ENCODE data around the gene MAPK6.

DNA sequence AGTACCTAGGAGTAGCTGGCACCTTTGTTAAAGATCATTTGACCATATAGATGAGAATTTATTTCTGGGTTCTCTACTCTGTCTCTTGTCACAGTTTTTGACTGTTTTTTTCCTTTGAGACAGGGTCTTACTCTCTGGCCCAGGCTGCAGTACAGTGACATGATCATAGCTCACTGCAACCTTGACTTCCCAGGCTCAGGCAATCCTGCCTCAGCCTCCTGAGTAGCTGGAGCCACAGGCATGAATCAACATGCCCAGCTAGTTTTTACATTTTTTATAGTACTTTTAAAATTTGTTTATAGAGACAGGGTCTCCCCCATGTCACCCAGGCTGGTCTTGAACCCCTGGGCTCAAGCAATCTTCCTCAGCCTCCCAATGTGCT is 48.5 kb downstream of the MAPK6 start:
- TF ChIP-seq SIN3B (IDR thresholded peaks at IDR 0.05; ENCODE audit: low read depth) (no peak), MTA3 (IDR thresholded peaks at IDR 0.05; ENCODE audit: borderline replicate concordance) (no peak), GABPA (tag; conservative IDR thresholded peaks at IDR 0.05; ENCODE audit: low read depth) (no peak), POLR2AphosphoS5 (IDR thresholded peaks at IDR 0.05; ENCODE audit: control insufficient read depth, insufficient read depth, low read depth, low read length) (no peak), NFYB (IDR thresholded peaks at IDR 0.05; ENCODE audit: extremely low read depth, insufficient read length) (no peak)
- TF ChIP-seq, protein P1, sequence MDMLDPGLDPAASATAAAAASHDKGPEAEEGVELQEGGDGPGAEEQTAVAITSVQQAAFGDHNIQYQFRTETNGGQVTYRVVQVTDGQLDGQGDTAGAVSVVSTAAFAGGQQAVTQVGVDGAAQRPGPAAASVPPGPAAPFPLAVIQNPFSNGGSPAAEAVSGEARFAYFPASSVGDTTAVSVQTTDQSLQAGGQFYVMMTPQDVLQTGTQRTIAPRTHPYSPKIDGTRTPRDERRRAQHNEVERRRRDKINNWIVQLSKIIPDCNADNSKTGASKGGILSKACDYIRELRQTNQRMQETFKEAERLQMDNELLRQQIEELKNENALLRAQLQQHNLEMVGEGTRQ (CRISPR knock-in tag; IDR thresholded peaks at IDR 0.05): no peak
- TF ChIP-seq, protein P2, sequence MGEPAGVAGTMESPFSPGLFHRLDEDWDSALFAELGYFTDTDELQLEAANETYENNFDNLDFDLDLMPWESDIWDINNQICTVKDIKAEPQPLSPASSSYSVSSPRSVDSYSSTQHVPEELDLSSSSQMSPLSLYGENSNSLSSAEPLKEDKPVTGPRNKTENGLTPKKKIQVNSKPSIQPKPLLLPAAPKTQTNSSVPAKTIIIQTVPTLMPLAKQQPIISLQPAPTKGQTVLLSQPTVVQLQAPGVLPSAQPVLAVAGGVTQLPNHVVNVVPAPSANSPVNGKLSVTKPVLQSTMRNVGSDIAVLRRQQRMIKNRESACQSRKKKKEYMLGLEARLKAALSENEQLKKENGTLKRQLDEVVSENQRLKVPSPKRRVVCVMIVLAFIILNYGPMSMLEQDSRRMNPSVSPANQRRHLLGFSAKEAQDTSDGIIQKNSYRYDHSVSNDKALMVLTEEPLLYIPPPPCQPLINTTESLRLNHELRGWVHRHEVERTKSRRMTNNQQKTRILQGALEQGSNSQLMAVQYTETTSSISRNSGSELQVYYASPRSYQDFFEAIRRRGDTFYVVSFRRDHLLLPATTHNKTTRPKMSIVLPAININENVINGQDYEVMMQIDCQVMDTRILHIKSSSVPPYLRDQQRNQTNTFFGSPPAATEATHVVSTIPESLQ (CRISPR knock-in tag; IDR thresholded peaks at IDR 0.05): no peak
- TF ChIP-seq, protein P3, sequence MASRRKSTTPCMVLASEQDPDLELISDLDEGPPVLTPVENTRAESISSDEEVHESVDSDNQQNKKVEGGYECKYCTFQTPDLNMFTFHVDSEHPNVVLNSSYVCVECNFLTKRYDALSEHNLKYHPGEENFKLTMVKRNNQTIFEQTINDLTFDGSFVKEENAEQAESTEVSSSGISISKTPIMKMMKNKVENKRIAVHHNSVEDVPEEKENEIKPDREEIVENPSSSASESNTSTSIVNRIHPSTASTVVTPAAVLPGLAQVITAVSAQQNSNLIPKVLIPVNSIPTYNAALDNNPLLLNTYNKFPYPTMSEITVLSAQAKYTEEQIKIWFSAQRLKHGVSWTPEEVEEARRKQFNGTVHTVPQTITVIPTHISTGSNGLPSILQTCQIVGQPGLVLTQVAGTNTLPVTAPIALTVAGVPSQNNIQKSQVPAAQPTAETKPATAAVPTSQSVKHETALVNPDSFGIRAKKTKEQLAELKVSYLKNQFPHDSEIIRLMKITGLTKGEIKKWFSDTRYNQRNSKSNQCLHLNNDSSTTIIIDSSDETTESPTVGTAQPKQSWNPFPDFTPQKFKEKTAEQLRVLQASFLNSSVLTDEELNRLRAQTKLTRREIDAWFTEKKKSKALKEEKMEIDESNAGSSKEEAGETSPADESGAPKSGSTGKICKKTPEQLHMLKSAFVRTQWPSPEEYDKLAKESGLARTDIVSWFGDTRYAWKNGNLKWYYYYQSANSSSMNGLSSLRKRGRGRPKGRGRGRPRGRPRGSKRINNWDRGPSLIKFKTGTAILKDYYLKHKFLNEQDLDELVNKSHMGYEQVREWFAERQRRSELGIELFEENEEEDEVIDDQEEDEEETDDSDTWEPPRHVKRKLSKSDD (conservative IDR thresholded peaks at IDR 0.05; ENCODE audit: low read length): no peak

Data from K562 (cell line).